ENCODE results near the gene CDAN1. TPM values are rescaled to one million over a fixed set of nuclear protein-coding genes. Genes with fewer than 3 reads are reported as not detected.

Gene CDAN1
- total and polyA plus RNA-seq, 10 of the 15 experiments (the other 5 are each of a cell fraction or from before 2014, with no cell fraction given) = 0.56 to 14.2 (median 6.7) TPM

GRCh38 chr15:42759093-42759492 lies 22.2 kb upstream of the CDAN1 start (continued):
- TF ChIP-seq ZBTB4 (CRISPR knock-in tag; IDR thresholded peaks at IDR 0.05) (no peak), EGR1 (IDR thresholded peaks at IDR 0.05; ENCODE audit: borderline replicate concordance in 1 of 2, low read depth in 2 of 2, low read length in 2 of 2) (no peak), ASH2L (IDR thresholded peaks at IDR 0.05; ENCODE audit: borderline replicate concordance, low read depth) (no peak), MYC (IDR thresholded peaks at IDR 0.05; ENCODE audit: insufficient read depth, insufficient read length, insufficient replicate concordance, low read length, severe bottlenecking) (no peak)

GRCh38 chr15:42750306-42750705 lies 13.4 kb upstream of the CDAN1 start:
- SMC1A ChIA-PET (ENCODE audit: uncharacterized antibody, unreplicated experiment) = no interaction called here
- no peak overlapping the region for H3K9ac ChIP-seq (ENCODE audit: control insufficient read depth, insufficient read depth, low read length)
- in situ Hi-C loops (cut with MboI) = no loop called here
- ATAC-seq (no peak), FAIRE-seq (no peak), DNase-seq (ENCODE audit: low read depth, low spot score) (no peak)
- no peak overlapping the region for H3K4me3 ChIP-seq
- POLR2A ChIA-PET = no interaction called here
- H3K27me3 ChIP-seq (replicated peaks in 1 of 2; ENCODE audit: control insufficient read depth in 2 of 2, insufficient read depth in 2 of 2, low read length in 1 of 2) = no peaks in the 10 kb centered on the region
- H3K4me2 ChIP-seq (ENCODE audit: control insufficient read depth, insufficient read depth) = no peak overlapping the region
- CTCF ChIA-PET = interaction anchor here (0.7 kb wide), 1 partner anchor 1827 kb away, joined by 3 read pairs; no protein-coding TSS in a partner anchor
- H2AFZ ChIP-seq (ENCODE audit: control insufficient read depth, low read depth, low read length) = no peak overlapping the region
- no peak overlapping the region for H3K27ac ChIP-seq (ENCODE audit: control insufficient read depth, insufficient read depth)
- no TSS peak for BruUV-seq (replicated peaks)
- no peaks in the 10 kb centered on the region for H3K9me3 ChIP-seq (replicated peaks; ENCODE audit: control insufficient read depth, insufficient read depth, low read length)
- peaks cover 0 to 3% of the 10 kb centered on the region in 2 experiments; a peak in 1 of 4 replicates for H3K36me3 ChIP-seq (ENCODE audit: control insufficient read depth in 2 of 2, insufficient read depth in 2 of 2, low read length in 1 of 2)
- 68% methylated on average over 2 of the region's 2 CpGs for WGBS (ENCODE audit: insufficient coverage, insufficient replicate concordance, low lambda C conversion rate, missing lambda C conversion rate)
- no peaks in the 10 kb centered on the region for H3K4me1 ChIP-seq (ENCODE audit: control insufficient read depth, insufficient read depth, low read length)
- H3K79me2 ChIP-seq (ENCODE audit: control insufficient read depth, insufficient read depth, low read length) = no peaks in the 10 kb centered on the region
- no peaks in the 10 kb centered on the region for H4K20me1 ChIP-seq (ENCODE audit: control insufficient read depth, insufficient read depth)
- intact Hi-C loops (cut with micrococcal nuclease; ENCODE audit: unreplicated experiment) = no loop called here
- RAD21 ChIA-PET (ENCODE audit: unreplicated experiment) = no interaction called here
- TF ChIP-seq IKZF1 (conservative IDR thresholded peaks at IDR 0.05) (no peak), BACH1 (IDR thresholded peaks at IDR 0.05; ENCODE audit: borderline replicate concordance) (no peak), IRF4 (IDR thresholded peaks at IDR 0.05; ENCODE audit: low read depth, low read length) (no peak), ZBTB11 (CRISPR knock-in tag; IDR thresholded peaks at IDR 0.05) (no peak), ZNF274 (IDR thresholded peaks at IDR 0.05; ENCODE audit: insufficient read depth, insufficient read length) (no peak), NFXL1 (IDR thresholded peaks at IDR 0.05; ENCODE audit: borderline replicate concordance) (no peak), SREBF2 (IDR thresholded peaks at IDR 0.05; ENCODE audit: low read length) (no peak), ZNF592 (IDR thresholded peaks at IDR 0.05) (no peak)

Measured in GM12878 (cell line).